IMR-90 (cell line): ENCODE measurements around the gene ADARB2. TPM values are rescaled to one million over a fixed set of nuclear protein-coding genes. Genes with fewer than 3 reads are reported as not detected.

Experiments used
- ATAC-seq: fragments of 200-7000 bp; cut with Tn5 transposase; 2 replicates; pipeline ENCODE4 v1.9.1; 2020; ENCODE audit warnings: low read depth, mild to moderate bottlenecking, moderate library complexity
- BruUV-seq: library from RNA; stranded (reverse); fragments of 400-500 nt; replicated peaks from 2 replicates; lab custom pipeline; 2021; lab: Mats Ljungman, UMichigan
- CTCF ChIA-PET: fragments of 300-600 bp; formaldehyde crosslinking; extraction: SDS; loops from one replicate; lab custom pipeline; 2021; ENCODE audit warnings: antibody characterized with exemption; lab: Yijun Ruan, JAX
- POLR2A ChIA-PET: fragments of 300-600 bp; sonication (Branson Sonifier 250); formaldehyde crosslinking; loops from one replicate; lab custom pipeline; 2022; ENCODE audit warnings: antibody characterized with exemption; ENCODE audit not compliant: unreplicated experiment; lab: Charles Lee
- DNase-seq: peaks from one replicate; pipeline ENCODE4 v3.0.0; 2013
- H2AFZ ChIP-seq: replicated peaks from 2 replicates; pipeline ENCODE3; 2013; ENCODE audit warnings: low read length, mild to moderate bottlenecking; ENCODE audit not compliant: poor library complexity
- H2AK5ac ChIP-seq: 2 replicates; pipeline ENCODE4 v1.6.1; 2013; ENCODE audit warnings: low read depth, low read length, inconsistent platforms
- H2AK9ac ChIP-seq: replicated peaks from 2 replicates; pipeline ENCODE3; 2013; ENCODE audit warnings: mild to moderate bottlenecking, low read depth, low read length, moderate library complexity; ENCODE audit not compliant: poor library complexity
- H2BK120ac ChIP-seq: 2 replicates; pipeline ENCODE4 v1.6.1; 2013; ENCODE audit warnings: low read depth, low read length, inconsistent platforms
- H2BK15ac ChIP-seq: 3 replicates; pipeline ENCODE4 v1.6.1; 2013; ENCODE audit warnings: low read depth, low read length, inconsistent platforms
- H2BK20ac ChIP-seq: 2 replicates; pipeline ENCODE4 v1.6.1; 2013; ENCODE audit warnings: low read depth, mild to moderate bottlenecking, inconsistent platforms, low read length, moderate library complexity
- H2BK5ac ChIP-seq: 2 replicates; pipeline ENCODE4 v1.6.1; 2013; ENCODE audit warnings: mild to moderate bottlenecking, low read depth, low read length, inconsistent platforms; ENCODE audit not compliant: poor library complexity, severe bottlenecking
- H3K14ac ChIP-seq: replicated peaks from 2 replicates; pipeline ENCODE4 v1.6.1; 2013; ENCODE audit warnings: low read depth, low read length, inconsistent platforms
- H3K18ac ChIP-seq: 2 replicates; pipeline ENCODE4 v1.6.1; 2013; ENCODE audit warnings: low read depth, low read length, control low read depth
- H3K23ac ChIP-seq: 2 replicates; pipeline ENCODE4 v1.6.1; 2013; ENCODE audit warnings: low read depth, low read length, inconsistent platforms
- H3K27ac ChIP-seq: 2 replicates; pipeline ENCODE4 v1.5.1; 2013; ENCODE audit warnings: mild to moderate bottlenecking, control low read depth, low read length; ENCODE audit not compliant: insufficient read depth
- H3K27me3 ChIP-seq: 2 replicates; pipeline ENCODE4 v1.6.1; 2013; ENCODE audit warnings: low read length; ENCODE audit not compliant: control insufficient read depth, insufficient read depth
- H3K36me3 ChIP-seq: 2 replicates; pipeline ENCODE4 v1.6.1; 2013; ENCODE audit warnings: low read length, mixed read lengths; ENCODE audit not compliant: control insufficient read depth, insufficient read depth
- H3K4ac ChIP-seq: 2 replicates; pipeline ENCODE4 v1.6.1; 2013; ENCODE audit warnings: low read depth, low read length, inconsistent platforms
- H3K4me1 ChIP-seq: 2 replicates; pipeline ENCODE4 v1.6.1; 2013; ENCODE audit warnings: low read length, mixed read lengths; ENCODE audit not compliant: control insufficient read depth, insufficient read depth
- H3K4me2 ChIP-seq: 2 replicates; pipeline ENCODE4 v1.6.1; 2013; ENCODE audit warnings: low read depth, mild to moderate bottlenecking, control low read depth, low read length, moderate library complexity
- H3K4me3 ChIP-seq: 2 replicates; pipeline ENCODE4 v1.5.1; 2013; ENCODE audit warnings: low read depth, mild to moderate bottlenecking, control low read depth, low read length, moderate library complexity; ENCODE audit not compliant: insufficient read depth
- H3K56ac ChIP-seq: 2 replicates; pipeline ENCODE4 v1.6.1; 2013; ENCODE audit warnings: low read length, inconsistent platforms; ENCODE audit not compliant: insufficient read depth; ENCODE audit errors: extremely low read depth
- H3K79me1 ChIP-seq, 2 experiments: 2 replicates each; pipeline ENCODE4 v1.6.1; 2013; ENCODE audit warnings: low read length in 2 of 2, inconsistent platforms in 1 of 2, low read depth in 1 of 2
- H3K9ac ChIP-seq: 2 replicates; pipeline ENCODE4 v1.6.1; 2013; ENCODE audit warnings: low read depth, low read length, control low read depth
- H3K9me1 ChIP-seq: 2 replicates; pipeline ENCODE4 v1.6.1; 2013; ENCODE audit warnings: low read length, inconsistent platforms; ENCODE audit not compliant: insufficient read depth
- H3K9me3 ChIP-seq: 2 replicates; pipeline ENCODE4 v1.6.1; 2013; ENCODE audit warnings: low read length; ENCODE audit not compliant: control insufficient read depth, insufficient read depth
- H4K20me1 ChIP-seq: 2 replicates; pipeline ENCODE4 v1.6.1; 2013; ENCODE audit warnings: low read length, inconsistent platforms; ENCODE audit not compliant: insufficient read depth
- H4K5ac ChIP-seq: 2 replicates; pipeline ENCODE4 v1.6.1; 2013; ENCODE audit warnings: mild to moderate bottlenecking, low read depth, low read length, control low read depth
- H4K8ac ChIP-seq, 2 experiments: 2 replicates each; pipeline ENCODE4 v1.6.1; 2013; ENCODE audit warnings: low read depth in 2 of 2, low read length in 2 of 2, control low read depth in 1 of 2, inconsistent platforms in 1 of 2
- H4K91ac ChIP-seq: 2 replicates; pipeline ENCODE4 v1.6.1; 2013; ENCODE audit warnings: low read depth, low read length, inconsistent platforms; ENCODE audit not compliant: insufficient read depth
- BHLHE40 ChIP-seq: fragments of 150-350 bp; IDR thresholded peaks from 2 replicates; pipeline ENCODE4 v1.6.1; 2016; ENCODE audit warnings: mild to moderate bottlenecking, low read depth, low read length
- CEBPB ChIP-seq: IDR thresholded peaks from 2 replicates; pipeline ENCODE4 v1.6.1; 2012; ENCODE audit warnings: low read depth, low read length, improper control_type of control experiment
- CHD1 ChIP-seq: IDR thresholded peaks from 2 replicates; pipeline ENCODE4 v1.6.1; 2012; ENCODE audit warnings: low read depth, low read length, improper control_type of control experiment
- CTCF ChIP-seq: conservative IDR thresholded peaks from 2 replicates; pipeline ENCODE4 v1.5.1; 2012; ENCODE audit warnings: mild to moderate bottlenecking, low read depth, low read length, improper control_type of control experiment
- ELK1 ChIP-seq: fragments of 150-350 bp; IDR thresholded peaks from 2 replicates; pipeline ENCODE4 v1.6.1; 2016; ENCODE audit warnings: low read depth, mild to moderate bottlenecking, low read length, moderate library complexity, borderline replicate concordance
- MAFK ChIP-seq: IDR thresholded peaks from 2 replicates; pipeline ENCODE4 v1.6.1; 2012; ENCODE audit warnings: low read depth, low read length, improper control_type of control experiment
- MAZ ChIP-seq: IDR thresholded peaks from 2 replicates; pipeline ENCODE4 v1.6.1; 2012; ENCODE audit warnings: low read depth, mild to moderate bottlenecking, low read length, improper control_type of control experiment, moderate library complexity, borderline replicate concordance
- MXI1 ChIP-seq: IDR thresholded peaks from 2 replicates; pipeline ENCODE4 v1.6.1; 2012; ENCODE audit warnings: low read depth, mild to moderate bottlenecking, low read length, moderate library complexity, borderline replicate concordance
- POLR2A ChIP-seq: IDR thresholded peaks from 2 replicates; pipeline ENCODE4 v1.6.1; 2012; ENCODE audit warnings: mild to moderate bottlenecking, low read depth, low read length
- RAD21 ChIP-seq: IDR thresholded peaks from 2 replicates; pipeline ENCODE4 v1.6.1; 2012; ENCODE audit warnings: low read length, improper control_type of control experiment
- SMC3 ChIP-seq: fragments of 150-350 bp; IDR thresholded peaks from 2 replicates; pipeline ENCODE4 v1.6.1; 2016; ENCODE audit warnings: low read depth, mild to moderate bottlenecking, antibody characterized with exemption, low read length, moderate library complexity
- USF2 ChIP-seq: fragments of 150-350 bp; IDR thresholded peaks from 2 replicates; pipeline ENCODE4 v1.6.1; 2017; ENCODE audit warnings: mild to moderate bottlenecking, antibody characterized with exemption, low read length, low read depth
- WGBS, 2 experiments: methylation state at CpG; one replicate each; pipeline versions ENCODE4 v1.1.5 to v1.1.7; 2013; ENCODE audit warnings: missing lambda C conversion rate in 2 of 2; ENCODE audit not compliant: insufficient read length in 1 of 2; ENCODE audit errors: extremely low coverage in 2 of 2; 5-methylcytosine and 5-hydroxymethylcytosine counted together
- dilution Hi-C: fragments of 300-500 bp; cut with HindIII; formaldehyde crosslinking; loops from one replicate; pipeline ENCODE4 v1.14.3; 2018; ENCODE audit warnings: low sequenced_read_pairs; ENCODE audit not compliant: unreplicated experiment
- in situ Hi-C: fragments of 300-500 bp; cut with MboI; formaldehyde crosslinking; loops from 3 replicates; pipeline ENCODE4 v1.14.3; 2019; ENCODE audit warnings: low sequenced_read_pairs, inconsistent platforms, mixed read lengths
- intact Hi-C: fragments of 100-400 bp; cut with micrococcal nuclease; formaldehyde crosslinking; loops from 2 replicates; pipeline ENCODE4 v1.10.0; 2022
- polyA plus RNA-seq, 3 experiments: library from polyadenylated mRNA; depleted of rRNA; stranded (reverse); fragments of >200 nt; gene quantifications; 2 replicates each; pipeline ENCODE4 v1.2.3, GENCODE V29; 2012; ENCODE audit warnings: low replicate concordance in 1 of 3
- total RNA-seq: library from RNA; depleted of rRNA; stranded (reverse); fragments of >200 nt; gene quantifications from 2 replicates; pipeline ENCODE4 v1.2.3, GENCODE V29; 2012

Gene ADARB2
- total and polyA plus RNA-seq, 2 of the 4 experiments (the other 2 are of a cell fraction): not detected

GRCh38 chr10:1400101-1401070 lies 336.9 kb downstream of the ADARB2 start:
- POLR2A ChIA-PET: no interaction called here
- Histone ChIP-seq H3K14ac (no peak overlapping the region), H2BK20ac (no peak overlapping the region), H4K91ac (no peak overlapping the region), H3K4ac (no peak overlapping the region), H2AK5ac (no peak overlapping the region), H4K8ac (no peak overlapping the region), H3K23ac (no peak overlapping the region), H3K18ac (no peak overlapping the region), H3K9ac (no peak overlapping the region), H2BK120ac (no peak overlapping the region), H3K9me1 (no peaks in the 10 kb centered on the region), H3K27me3 (no peaks in the 10 kb centered on the region), H2AK9ac (no peak overlapping the region), H3K56ac (no peak overlapping the region), H3K36me3 (no peaks in the 10 kb centered on the region), H3K4me3 (no peak overlapping the region), H3K9me3 (peaks cover 71% of the 10 kb centered on the region), H4K20me1 (no peaks in the 10 kb centered on the region), H3K4me1 (no peaks in the 10 kb centered on the region), H2AFZ (no peak overlapping the region), H3K27ac (no peak overlapping the region), H2BK15ac (no peak overlapping the region), H4K5ac (no peak overlapping the region), H3K4me2 (no peak overlapping the region), H3K79me1 (no peaks in the 10 kb centered on the region), H2BK5ac (no peak overlapping the region)
- intact Hi-C loops: no loop called here
- dilution Hi-C loops: no loop called here
- no peak for ATAC-seq
- CTCF ChIA-PET: no interaction called here
- TF ChIP-seq POLR2A (no peak), RAD21 (no peak), CEBPB (no peak), MAFK (no peak), MXI1 (no peak), BHLHE40 (no peak), USF2 (no peak), MAZ (no peak), ELK1 (no peak), SMC3 (no peak), CTCF (no peak), CHD1 (no peak)
- no TSS peak for BruUV-seq
- DNase-seq: no peak
- 60% methylated on average over 10 of the region's 30 CpGs; no CpG with 5 or more reads in 1 of the 2 experiments for WGBS, 2 experiments
- in situ Hi-C loops: no loop called here
